CD4-positive, alpha-beta T cell treated with Interleukin-17A for 4 hours (primary cell): ENCODE measurements around the gene INPP5A.

Experiments used
- DNase-seq: peaks from one replicate; pipeline ENCODE4 v3.0.0-alpha.2; 2020; ENCODE audit warnings: mixed read lengths

Gene INPP5A

DNA sequence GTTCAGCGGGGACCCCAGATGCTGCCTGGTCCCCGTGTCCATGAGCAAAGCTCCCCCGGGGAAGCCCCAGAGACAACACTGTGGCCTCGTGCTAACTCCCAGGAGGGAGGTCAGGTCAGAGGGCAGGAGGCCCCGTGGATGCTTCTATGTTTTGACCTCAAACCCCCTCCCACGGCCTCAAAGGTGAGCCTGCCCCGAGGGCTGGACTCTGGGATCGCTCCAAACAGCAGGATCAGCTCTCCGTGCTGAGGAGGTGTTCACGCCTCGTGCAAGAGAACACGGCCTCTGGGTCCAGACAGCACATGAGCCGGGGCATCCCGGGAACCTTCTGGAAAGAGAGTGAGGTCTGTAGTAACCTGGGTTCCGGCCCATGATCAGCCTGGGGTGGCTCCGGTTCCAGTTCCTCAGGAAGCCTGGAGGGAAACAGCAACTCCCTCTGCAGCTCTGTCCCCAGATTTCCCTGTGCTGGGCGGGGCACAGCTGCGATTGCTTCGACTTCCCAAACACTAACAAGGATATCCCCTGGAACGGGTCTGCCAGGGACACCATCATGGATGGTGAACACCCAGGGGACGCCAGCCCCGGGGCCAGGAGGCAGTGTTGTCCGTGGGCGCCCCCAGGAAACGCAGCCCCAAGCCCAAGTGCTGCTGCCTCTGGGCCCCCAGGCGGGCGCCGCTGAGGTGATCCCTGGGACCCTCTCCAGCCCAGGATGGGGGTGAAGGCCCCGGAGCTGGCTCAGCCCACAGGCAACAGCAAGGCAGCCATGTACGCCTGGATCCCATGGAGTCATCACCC is 18.0 kb upstream of the INPP5A start:
- no peak for DNase-seq

DNA sequence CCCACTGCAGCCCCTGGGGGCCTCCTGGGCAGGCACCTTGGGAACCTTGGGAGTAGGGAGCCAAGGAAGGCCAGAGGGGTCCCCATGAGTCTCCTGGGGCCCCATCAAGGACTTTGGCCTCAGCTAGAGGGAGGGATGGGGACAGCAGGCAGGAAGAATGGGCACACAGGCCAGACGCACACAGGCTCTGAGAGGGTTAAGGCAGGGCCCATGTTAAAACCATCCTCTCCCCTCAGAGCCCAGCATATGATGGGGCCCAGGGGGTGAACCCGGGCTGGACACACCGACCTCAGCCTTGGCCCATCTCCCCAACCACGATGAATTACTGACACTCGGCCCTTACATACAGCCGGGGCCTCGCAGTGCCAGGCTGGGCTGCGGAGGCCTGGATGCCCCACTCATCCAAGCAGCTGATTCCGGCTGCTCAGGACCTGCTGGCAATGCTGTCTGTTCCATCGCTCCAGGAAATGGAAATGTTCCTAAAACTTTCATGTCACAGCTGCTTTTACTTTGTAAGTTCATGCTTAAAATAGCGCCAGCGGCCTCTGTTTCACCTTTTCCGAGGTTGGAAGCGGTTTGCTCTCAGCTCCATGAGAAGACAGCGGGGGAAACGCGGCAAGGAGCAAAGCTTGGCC is 17.3 kb upstream of the INPP5A start:
- DNase-seq: no peak

DNA sequence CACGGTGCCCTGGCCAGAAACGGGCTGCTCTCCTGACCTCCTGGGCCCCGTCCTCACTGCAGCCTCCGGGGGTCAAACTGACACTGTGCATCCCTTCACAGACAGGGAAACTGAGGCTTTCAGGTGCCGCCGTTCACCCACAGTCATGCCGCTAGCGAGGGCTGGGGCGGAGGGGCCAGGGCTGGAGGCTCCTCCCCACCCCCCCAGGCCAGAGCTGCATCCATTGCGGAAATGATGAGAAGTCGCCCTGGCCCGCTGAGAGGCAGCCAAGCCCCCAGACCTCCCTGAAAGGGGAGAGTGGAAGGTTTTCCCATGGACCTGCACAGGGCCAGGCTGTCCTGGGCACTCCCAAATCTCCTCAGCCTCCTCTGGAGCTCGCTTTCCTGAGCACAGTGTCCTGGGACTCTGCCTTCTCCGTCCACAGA is 16.5 kb upstream of the INPP5A start:
- no peak for DNase-seq

DNA sequence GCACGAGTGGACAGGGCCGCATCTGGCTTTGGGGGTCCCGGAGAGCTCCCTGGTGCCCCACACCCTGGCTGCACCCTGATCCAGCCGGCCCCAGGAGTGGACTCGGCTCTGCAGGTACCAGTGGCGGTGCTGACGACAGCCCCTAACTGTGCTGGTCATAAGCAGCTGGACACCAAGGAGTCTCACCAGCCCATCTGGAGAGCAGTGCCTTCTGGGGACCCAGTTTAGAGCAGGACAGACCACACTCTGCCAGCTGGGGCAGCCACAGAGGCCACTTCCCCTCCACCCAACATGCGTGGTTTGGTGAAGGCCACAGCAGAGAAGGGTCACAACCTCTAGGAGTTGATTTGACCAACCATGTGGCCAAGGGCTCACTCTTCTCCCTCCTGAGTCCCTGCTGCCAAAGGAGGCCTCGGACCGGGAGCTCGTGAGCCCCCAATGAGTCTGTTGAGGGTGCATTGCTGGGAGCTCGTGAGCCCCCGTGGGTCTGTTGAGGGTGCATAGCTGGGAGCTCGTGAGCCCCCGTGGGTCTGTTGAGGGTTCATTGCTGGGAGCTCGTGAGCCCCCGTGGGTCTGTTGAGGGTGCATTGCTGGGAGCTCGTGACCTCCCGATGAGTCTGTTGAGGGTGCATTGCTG is 16.0 kb upstream of the INPP5A start:
- no peak for DNase-seq

DNA sequence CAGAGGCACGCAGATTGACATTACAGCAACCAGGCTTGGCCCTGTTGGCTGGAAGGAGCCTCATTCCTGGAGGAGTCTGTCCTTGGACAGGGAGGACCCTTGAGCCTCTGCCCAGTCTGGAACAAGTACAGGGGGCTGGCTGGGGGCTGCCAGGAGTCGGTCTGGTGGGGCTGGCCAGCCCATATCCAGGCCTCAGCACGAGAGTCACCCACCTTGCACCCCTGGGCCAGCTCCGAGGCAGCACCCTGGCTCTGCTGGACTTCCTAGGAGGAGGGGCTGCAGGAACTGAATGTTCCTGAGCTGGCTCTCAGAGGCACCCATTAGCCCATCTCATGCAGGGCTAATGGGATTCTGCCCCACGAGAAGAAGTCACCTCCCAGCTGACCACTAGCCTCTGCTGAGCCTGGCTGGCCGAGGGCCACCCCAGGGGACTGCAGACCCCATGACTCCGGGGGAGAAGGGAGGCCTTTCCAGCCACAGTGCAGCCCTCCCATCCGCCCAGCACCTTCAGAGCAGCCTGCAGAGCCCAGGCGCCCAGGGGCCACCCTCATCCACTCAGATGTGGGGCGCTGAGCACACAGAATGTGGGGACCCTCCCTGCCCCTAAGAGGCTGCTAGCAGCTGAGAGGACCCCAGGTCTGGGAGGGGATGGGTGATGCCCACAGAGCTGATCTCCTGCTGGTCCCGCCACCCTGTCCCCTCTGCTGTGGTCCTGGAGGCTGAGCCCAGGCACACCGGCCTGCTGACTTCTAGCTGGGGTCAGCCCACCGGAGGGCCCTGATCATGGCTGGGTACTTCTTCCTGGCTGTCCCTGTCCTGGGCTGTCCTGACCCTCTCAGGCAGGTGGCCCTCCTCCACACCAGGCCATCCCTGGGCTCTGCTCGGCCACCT is 14.8 kb upstream of the INPP5A start:
- DNase-seq: no peak

DNA sequence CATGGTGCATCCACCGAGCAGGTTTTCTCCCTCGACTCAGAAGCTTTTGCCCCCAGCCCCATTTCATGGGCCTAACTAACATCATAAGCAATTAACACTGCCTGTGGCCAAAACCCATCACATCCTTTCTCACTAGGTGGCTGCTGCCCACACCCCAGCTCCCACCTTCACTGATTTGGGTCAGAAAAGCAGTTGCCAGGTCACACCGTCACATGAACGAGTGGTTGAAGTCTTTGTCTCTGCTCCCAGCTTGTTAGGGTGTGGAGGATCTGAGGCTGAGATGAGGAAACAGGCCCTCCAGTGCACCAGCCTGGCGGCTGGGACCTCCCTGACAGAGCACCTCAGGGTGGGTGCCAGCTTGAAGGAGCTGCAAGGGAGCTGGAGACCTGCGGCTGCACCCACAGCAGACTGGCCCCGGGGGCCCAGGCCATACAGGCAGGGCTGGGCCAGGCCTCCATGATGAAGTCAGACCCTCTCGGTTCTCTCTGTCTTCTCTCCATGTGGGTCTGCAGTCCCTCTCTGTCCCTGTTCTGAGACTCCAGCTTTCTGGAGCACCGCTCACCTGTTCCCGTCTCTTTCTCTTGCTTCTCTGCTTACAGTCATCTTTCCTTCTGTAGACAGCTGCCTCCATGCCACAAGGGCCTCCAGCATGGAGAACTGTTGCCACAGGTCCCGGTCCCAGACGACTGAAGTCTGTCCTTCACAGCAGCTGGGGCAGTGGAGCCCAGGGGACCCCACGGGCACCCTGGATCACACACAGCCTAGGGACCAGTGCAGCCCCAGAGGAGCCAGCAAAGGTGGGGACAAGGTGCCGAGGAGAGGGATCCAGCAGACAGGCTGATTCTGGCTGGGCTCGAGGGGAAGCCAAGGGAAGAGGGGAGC is 13.8 kb upstream of the INPP5A start:
- no peak for DNase-seq

DNA sequence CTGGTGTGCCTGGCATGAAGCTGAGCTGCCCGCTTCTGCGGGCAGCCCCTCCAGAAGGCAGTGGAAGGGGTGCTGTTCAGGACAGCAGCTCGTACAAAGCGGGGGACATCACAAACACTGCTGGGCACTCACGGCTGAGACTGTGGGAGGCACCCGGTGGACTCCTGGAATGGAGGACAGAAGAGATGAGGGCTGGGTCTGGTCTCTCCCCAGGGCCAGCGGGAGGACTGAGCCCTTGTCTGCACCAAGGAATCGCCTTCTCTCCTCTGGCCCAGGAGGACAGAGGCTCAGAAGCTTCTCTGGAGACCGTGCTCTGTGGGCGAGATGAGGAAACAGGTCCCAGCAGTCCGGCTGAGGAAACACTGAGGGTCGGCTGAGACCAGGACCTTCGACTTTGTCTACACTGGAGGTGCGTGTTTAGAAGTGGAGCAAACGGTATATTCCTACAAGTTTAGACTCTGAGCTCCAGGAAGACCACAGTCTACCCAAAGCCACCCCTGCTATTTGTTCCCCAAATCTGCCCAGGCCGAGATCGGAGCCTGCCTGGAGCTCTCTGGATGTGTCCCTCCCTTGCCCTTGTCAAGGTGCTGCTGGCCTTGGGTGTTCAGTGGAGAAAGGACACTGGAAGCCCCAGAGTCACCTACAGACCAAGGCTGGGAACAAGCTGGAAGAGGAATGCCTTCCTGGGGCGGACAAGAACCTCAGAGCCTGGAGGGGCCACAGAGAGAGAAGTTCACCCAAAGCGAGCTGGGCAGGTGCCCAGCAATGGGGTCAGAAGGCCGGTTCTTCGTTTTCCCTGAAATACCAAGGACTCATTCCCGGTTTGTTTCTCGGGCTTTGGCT is 12.9 kb upstream of the INPP5A start:
- no peak for DNase-seq

DNA sequence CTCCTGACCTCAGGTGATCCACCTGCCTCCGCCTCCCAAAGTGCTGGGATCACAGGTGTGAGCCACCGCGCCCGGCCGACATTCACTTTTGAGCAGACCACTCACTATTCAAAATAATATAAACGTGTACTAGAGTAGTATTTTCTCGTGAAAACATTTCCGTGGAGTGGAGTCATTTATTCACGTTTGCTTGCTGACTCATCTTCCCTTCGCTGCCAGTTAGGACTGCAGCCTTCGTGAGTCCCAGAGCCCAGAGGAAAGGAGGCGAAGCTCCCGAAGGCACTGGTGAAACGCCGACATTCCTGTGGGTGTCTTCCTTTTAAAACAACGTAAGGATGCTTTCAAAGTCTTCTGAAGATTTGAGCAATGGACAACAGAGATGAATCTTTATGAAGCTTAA is 10.9 kb upstream of the INPP5A start:
- no peak for DNase-seq

DNA sequence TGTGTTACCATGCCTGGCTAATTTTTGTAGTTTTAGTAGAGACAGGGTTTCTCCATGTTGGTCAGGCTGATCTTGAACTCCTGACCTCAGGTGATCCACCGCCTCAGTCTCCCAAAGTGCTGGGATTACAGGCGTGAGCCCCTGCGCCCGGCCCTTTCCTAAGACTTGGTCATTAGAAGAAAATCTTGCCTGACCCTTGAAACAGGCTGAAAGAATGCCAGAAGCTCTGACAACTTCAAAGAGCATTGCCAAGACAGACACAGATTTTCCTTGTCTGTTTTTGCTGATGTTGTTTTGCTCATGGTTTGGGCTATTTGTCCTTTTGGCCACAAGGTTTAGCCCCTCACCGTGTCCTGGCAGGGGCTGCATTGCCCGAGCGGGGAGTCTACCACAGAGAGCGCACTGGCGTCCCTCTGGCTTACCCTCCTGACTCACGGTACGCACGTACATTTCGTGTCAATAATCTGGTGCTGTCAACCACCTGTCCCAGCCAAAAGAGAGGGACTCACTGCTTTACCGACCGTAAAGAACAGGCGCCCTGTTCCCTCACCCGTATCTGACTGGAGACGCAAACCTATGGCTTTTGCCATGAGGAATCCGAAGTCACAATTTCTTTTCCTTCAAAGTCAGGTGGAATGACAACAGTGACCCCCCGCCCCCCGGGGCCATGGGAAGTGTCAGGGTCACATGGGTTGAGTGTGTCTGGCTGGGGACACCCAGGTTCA is 10.1 kb upstream of the INPP5A start:
- no peak for DNase-seq

DNA sequence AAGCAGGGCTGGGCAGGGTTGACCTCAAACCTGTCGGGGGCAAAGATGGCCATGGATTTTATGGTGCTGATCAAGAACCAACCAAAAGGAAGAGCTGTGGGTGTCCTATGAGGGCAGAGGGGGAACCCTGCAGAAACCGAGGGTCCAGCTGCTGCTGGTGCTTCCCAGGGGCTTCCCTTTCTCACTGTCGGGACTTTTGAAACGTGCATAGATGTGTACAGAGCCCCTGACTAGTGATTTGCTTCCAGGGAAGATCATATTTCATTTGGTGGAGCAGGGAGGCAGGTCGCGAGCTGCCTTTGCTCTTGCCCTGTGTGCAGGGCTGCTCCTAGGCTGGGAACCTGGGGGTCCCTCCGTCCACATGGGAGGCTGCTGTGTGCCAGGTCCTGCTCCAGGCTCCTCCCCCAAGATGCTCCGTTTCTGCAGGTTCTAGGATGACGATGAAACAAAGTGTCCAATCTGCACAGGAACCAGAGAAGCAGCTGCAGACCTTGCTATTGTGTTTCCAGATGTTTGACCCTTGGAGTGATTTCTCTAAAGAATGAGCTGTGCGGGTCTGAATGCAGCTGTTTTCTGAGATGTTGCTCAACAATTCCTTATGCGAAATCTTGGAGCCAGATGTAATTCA is 9.4 kb upstream of the INPP5A start:
- no peak for DNase-seq

DNA sequence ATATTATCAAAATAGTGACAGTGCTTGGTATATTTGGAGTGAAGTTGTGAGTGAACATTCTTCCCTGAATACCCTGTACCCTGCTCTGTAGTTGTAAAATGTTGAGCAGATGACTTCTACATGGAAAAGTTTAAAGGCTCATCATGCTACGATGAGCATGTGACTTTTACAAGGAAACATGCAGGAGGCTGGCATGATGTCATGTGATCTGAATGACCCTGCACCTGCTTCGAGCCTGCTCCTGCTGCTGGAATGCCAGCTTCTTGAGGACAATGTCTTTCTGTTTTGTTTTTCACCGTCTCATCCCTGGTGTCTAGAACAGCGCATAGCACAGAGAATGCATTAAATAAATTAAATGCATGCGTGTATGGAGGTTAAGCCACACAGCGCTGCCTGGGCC is 5.4 kb upstream of the INPP5A start:
- DNase-seq: no peak

DNA sequence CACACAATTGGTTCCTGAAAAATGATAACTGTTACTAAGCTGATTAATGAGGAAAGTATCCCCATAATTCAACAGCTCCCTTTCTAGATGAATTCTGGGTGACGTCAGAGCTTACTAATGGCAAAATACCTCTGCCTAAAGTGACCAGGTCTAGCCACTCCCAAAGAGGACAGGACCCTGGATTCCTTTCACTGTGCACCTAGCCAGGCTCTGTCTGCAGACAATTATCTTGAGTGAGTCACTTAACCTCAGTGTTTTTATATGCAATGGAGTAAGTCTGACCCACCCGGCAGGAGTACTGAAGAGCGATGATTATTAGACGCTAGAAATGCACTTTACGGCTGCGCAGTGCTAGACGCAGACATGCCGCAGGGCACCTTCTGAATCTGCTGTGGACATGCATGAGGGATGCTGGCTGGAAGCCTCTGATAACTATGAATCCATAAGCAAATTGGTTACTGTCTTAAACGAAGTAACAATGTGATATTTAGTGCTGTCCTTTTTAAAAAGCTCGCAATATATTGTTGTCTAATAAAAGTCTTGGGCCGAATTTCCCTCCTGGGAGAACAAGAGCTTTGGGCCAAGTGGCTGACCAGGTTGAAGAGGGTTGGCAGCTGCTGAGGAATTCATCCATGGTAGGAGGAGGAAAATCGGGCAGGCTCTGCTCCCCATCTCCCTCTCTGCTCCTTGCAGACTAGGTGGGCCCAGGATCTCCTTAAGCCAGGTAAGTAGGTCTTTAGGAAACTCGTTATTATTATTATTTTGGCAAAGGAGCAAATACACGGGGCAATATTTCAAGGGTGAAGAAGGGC is 4.6 kb upstream of the INPP5A start:
- no peak for DNase-seq

DNA sequence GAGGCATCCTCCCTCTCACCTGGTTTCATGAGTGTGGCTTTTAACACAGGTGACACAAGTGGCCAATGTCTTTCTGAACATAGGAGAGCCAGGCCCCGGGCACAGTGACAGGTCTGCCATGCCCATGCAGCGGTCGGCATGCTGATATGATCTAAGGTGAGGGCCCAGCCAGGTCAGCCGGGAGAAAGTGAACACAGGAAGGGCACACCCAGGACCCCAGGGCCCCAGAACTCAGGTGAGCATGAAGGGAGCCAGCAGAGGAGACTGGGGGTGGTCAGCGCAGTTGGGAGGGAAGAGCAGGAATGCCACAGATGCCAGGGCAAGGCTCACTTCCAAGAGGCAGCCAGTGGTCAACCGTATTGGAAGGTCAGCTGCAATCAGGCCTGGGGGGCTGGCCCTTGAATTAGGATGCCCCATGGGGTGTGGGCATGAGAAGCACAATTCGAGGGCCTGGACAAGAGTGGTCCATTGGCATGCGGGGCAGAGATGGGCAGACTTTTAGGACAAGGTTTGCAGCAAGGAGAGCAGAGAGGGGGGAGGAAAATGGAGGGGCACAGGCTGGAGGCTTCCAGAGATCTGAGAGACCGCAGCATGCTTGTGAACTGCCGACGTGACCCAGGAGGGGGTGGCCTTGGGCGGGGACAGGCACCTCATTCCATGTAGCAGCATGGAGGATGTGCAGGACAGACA is 3.9 kb upstream of the INPP5A start:
- no peak for DNase-seq

DNA sequence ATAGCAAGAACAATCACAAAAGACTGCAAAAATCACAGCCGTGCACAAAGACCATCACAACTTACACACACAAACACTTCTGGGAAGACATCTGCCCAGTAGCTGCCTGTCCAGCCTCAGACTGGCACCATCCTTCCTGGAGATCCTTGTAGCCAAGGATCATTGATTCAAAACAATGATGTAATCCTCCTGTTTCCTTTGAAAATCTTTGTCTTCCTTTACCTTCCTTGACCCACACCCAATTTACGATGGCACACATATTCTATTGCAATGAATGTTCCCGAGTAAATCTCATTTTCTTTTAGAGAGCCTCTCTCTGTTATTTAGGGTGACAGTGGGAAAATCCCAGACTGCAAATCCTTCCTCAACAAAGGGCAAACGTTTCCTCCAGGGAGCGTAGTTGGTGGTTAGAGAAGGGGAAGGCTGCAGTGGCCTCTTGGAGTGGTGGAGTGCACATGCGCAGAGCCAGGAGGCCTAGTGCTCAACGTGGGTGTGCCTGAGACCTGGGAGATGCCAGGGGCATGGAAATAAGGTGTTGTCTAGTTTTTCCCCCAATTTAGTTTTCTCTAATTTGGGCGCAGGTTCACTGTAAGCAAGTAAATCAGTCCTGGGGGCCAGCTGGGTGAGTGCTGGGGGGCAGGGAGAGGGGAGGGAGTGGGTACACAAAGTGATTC is 3.1 kb upstream of the INPP5A start:
- no peak for DNase-seq

DNA sequence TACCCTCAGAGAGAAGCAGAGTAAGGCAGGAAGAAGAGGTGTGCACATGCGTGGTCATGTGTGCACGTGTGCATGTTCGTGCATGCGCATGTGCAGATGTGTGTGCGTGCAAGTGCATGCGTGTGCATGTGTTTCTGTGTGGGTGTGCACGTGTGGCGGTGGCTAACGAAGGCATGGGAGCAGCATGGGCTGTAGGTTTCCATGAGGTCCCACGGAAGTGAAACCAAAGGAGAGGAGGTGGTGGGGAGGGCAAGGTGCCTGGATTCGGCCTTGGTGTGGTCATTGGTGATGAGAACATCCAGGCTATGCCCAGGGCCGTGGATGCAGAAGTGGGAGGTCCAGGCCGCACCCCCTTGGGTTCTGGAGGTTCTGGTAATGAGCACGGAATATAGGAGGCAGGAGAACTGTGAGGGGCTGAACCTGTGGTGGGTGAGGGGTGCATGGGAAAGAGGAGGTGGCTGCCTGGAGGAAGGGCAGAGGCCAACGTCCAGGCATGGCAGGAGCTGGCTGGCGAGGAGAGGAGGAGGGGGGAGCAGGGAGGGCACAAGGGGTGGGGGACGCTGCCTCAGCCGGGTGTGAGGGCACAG is 2.4 kb upstream of the INPP5A start:
- DNase-seq: no peak

DNA sequence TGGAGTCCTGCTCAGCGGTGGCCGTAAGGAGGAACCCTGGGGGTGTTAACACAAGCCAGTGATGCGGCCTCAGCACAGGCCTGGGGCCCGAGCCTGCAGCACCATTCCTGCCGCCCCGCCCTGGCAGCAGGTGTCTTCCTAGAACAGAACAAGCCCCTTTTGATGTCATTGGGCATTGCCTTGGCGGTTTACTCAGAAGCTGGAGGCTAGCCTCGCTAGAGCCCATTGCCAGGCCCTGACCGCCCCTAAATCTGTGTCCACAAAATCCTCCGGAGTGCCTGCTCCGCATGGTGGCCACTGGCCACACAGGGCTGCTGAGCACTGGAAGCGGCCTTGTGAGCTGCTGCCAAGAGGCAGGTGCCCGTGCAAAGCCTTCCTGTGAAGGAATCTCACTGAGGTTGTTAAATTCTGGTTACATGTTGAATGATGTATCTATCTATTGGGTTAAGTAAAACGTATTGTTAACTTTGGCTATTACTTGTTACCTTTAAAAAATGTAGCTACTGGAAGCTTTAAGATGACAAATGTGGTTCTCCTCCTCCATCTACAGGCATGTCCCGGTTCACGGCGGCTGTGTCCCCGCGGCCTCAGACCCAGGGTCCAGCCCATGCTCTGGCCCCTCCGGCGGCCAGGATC is 1.2 kb upstream of the INPP5A start:
- DNase-seq: no peak
